Measurements from ENCODE around the gene ISOC2.
A peak's percentile ranks its signal among the peaks of the same experiment; 100 is the strongest.

The ISOC2 gene

GRCh38 chr19:55406826-55407549 lies 54.5 kb downstream of the ISOC2 start:
- H3K4me3 ChIP-seq (ENCODE audit: low read length) = peak overlapping the region; percentile 85
- WGBS (ENCODE audit: insufficient coverage, insufficient read length) = no CpG with 5 or more reads among the region's 35 CpGs
- peaks cover 22% of the 10 kb centered on the region for H3K36me3 ChIP-seq (ENCODE audit: control insufficient read depth, insufficient read depth, low read length)
- no peaks in the 10 kb centered on the region for H3K9me3 ChIP-seq (ENCODE audit: control insufficient read depth, insufficient read depth, low read length)
- H3K27me3 ChIP-seq (ENCODE audit: control insufficient read depth, insufficient read depth, low read length) = no peaks in the 10 kb centered on the region
- H3K27ac ChIP-seq (ENCODE audit: low read length) = no peak overlapping the region
- peaks cover 9% of the 10 kb centered on the region; the same call in 1 of the 2 replicates for H3K4me1 ChIP-seq (ENCODE audit: control insufficient read depth, insufficient read depth, low read length)
- no peak for DNase-seq (ENCODE audit: low read depth, low spot score)

- Histone ChIP-seq H3K27ac (ENCODE audit: low read length) (no peak overlapping the region), H3K4me1 (ENCODE audit: control insufficient read depth, insufficient read depth, low read length) (peaks cover 9% of the 10 kb centered on the region; the same call in 1 of the 2 replicates), H3K27me3 (ENCODE audit: control insufficient read depth, insufficient read depth, low read length) (no peaks in the 10 kb centered on the region), H3K4me3 (ENCODE audit: low read length) (peak overlapping the region; percentile 85; the same call in 1 of the 2 replicates), H3K9me3 (ENCODE audit: control insufficient read depth, insufficient read depth, low read length) (no peaks in the 10 kb centered on the region), H3K36me3 (ENCODE audit: control insufficient read depth, insufficient read depth, low read length) (peaks cover 26% of the 10 kb centered on the region)
- DNase-seq (ENCODE audit: low read depth, low spot score) = no peak
- no CpG with 5 or more reads among the region's 14 CpGs for WGBS (ENCODE audit: insufficient coverage, insufficient read length)
Measured at GRCh38 chr19:55406091-55406825, 55.2 kb downstream of the ISOC2 start.

GRCh38 chr19:55405638-55406037 lies 55.8 kb downstream of the ISOC2 start:
- DNase-seq (ENCODE audit: low read depth, low spot score) = no peak
- Histone ChIP-seq H3K4me1 (ENCODE audit: control insufficient read depth, insufficient read depth, low read length) (peaks cover 9% of the 10 kb centered on the region; the same call in 1 of the 2 replicates), H3K9me3 (ENCODE audit: control insufficient read depth, insufficient read depth, low read length) (no peaks in the 10 kb centered on the region), H3K27ac (ENCODE audit: low read length) (no peak overlapping the region), H3K27me3 (ENCODE audit: control insufficient read depth, insufficient read depth, low read length) (no peaks in the 10 kb centered on the region), H3K36me3 (ENCODE audit: control insufficient read depth, insufficient read depth, low read length) (peaks cover 30% of the 10 kb centered on the region), H3K4me3 (ENCODE audit: low read length) (no peak overlapping the region)
- WGBS (ENCODE audit: insufficient coverage, insufficient read length) = no CpG with 5 or more reads among the region's 5 CpGs

Measured in iPS DF 6.9 (cell line).